HEK293 (cell line): Measurements from ENCODE around the gene SCIN.

ENCODE experiments used
- CTCF ChIP-seq: fragments of 450-650 bp; formaldehyde crosslinking; IDR thresholded peaks from 2 replicates; pipeline ENCODE4 v1.5.1; 2016; ENCODE audit warnings: missing biosample characterization, missing genetic modification characterization
- GFI1B ChIP-seq: fragments of 450-650 bp; formaldehyde crosslinking; IDR thresholded peaks from 2 replicates; pipeline ENCODE4 v1.5.1; 2016; ENCODE audit warnings: missing biosample characterization, missing genetic modification characterization
- PRDM4 ChIP-seq: fragments of 450-650 bp; formaldehyde crosslinking; IDR thresholded peaks from 2 replicates; pipeline ENCODE4 v1.5.1; 2017; ENCODE audit warnings: missing biosample characterization, missing genetic modification characterization
- PRDM6 ChIP-seq: fragments of 450-650 bp; formaldehyde crosslinking; IDR thresholded peaks from 2 replicates; pipeline ENCODE4 v1.5.1; 2017; ENCODE audit warnings: missing biosample characterization, missing genetic modification characterization
- SP2 ChIP-seq: fragments of 450-650 bp; formaldehyde crosslinking; IDR thresholded peaks from 2 replicates; pipeline ENCODE4 v1.5.1; 2016; ENCODE audit warnings: missing biosample characterization, missing genetic modification characterization
- YY1 ChIP-seq: fragments of 450-650 bp; formaldehyde crosslinking; IDR thresholded peaks from 2 replicates; pipeline ENCODE4 v1.5.1; 2018; ENCODE audit warnings: missing biosample characterization, missing genetic modification characterization
- ZBTB8A ChIP-seq: fragments of 450-650 bp; formaldehyde crosslinking; IDR thresholded peaks from 2 replicates; pipeline ENCODE4 v1.5.1; 2016; ENCODE audit warnings: missing biosample characterization, missing genetic modification characterization
- ZIC2 ChIP-seq: fragments of 450-650 bp; formaldehyde crosslinking; IDR thresholded peaks from 2 replicates; pipeline ENCODE4 v1.5.1; 2016; ENCODE audit warnings: missing biosample characterization, missing genetic modification characterization
- ZNF423 ChIP-seq: fragments of 450-650 bp; formaldehyde crosslinking; IDR thresholded peaks from 2 replicates; pipeline ENCODE4 v1.5.1; 2016; ENCODE audit warnings: missing biosample characterization, missing genetic modification characterization
- ZNF585B ChIP-seq: fragments of 450-650 bp; formaldehyde crosslinking; IDR thresholded peaks from 2 replicates; pipeline ENCODE4 v1.5.1; 2016; ENCODE audit warnings: missing biosample characterization, missing genetic modification characterization
- ZNF645 ChIP-seq: fragments of 450-650 bp; formaldehyde crosslinking; IDR thresholded peaks from 2 replicates; pipeline ENCODE4; 2016; ENCODE audit warnings: missing biosample characterization, missing genetic modification characterization
- ZNF837 ChIP-seq: fragments of 450-650 bp; formaldehyde crosslinking; IDR thresholded peaks from 2 replicates; pipeline ENCODE4 v1.5.1; 2016; ENCODE audit warnings: missing biosample characterization, missing genetic modification characterization

- TF ChIP-seq ZNF423 (tag by site-specific recombination) (no peak), ZNF645 (tag by site-specific recombination) (no peak), CTCF (tag by site-specific recombination) (no peak), ZBTB8A (no peak), SP2 (tag by site-specific recombination) (no peak), GFI1B (tag by site-specific recombination) (no peak), PRDM4 (tag by site-specific recombination) (no peak), ZNF585B (tag by site-specific recombination) (no peak), PRDM6 (tag by site-specific recombination) (no peak), ZNF837 (tag by site-specific recombination) (no peak), ZIC2 (no peak), YY1 (no peak)
Measured at GRCh38 chr7:12629816-12630512, 59.4 kb downstream of the SCIN start.
